SKM-1 treated with dmso at 0.1 percent for 144 hours (cell line): ENCODE measurements around the gene CELF5.
"Not testable (repeated sequence)": the region's sequence is repeated elsewhere in the genome, so short reads cannot be mapped to it uniquely, and the experiment has no call there.

Experiments used
- DNase-seq: peaks from one replicate; lab custom pipeline; 2025; ENCODE audit not compliant: unreplicated experiment; lab: John Stamatoyannopoulos, UW

The CELF5 gene

DNA sequence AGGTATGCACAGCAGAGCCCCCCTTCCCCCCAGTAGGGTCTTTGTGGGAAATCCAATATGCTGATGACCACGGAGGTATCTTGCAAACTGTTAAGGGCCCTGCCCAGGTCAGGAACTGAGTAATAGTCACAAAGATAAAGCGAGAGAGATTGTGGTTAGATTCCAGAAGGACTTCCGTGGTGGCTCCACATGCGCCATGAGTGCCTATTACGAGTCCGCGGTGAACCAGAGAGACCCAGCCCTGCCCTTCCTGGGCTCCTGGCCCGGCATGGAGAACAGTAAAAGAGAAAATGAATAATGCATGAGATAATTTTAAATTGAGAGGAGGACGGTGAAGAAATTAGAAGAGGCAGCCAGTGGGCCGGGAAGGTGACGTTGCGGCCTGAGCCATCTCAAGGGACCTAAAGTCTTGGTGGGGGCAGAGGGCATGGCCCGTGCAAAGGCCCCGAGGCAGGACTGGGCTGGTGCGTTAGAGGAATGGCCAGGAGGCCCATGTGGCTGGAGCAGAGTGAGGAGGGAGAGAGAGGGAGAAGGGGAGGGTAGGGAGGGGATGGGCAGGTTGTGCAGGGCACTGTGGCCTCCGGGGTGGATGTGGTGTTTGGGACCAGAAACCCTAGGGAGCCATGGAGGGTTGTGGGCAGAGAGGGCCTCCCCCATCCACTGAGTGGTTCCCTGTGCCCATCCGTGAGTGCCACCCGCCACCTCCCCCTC is 95.3 kb downstream of the CELF5 start:
- no peak for DNase-seq

GRCh38 chr19:3320354-3320670 is 95.9 kb downstream of the CELF5 start:
- DNase-seq = no peak

GRCh38 chr19:3320853-3321252 is 96.4 kb downstream of the CELF5 start:
- no peak for DNase-seq

GRCh38 chr19:3321696-3322095 is 97.2 kb downstream of the CELF5 start:
- DNase-seq = no peak

DNA sequence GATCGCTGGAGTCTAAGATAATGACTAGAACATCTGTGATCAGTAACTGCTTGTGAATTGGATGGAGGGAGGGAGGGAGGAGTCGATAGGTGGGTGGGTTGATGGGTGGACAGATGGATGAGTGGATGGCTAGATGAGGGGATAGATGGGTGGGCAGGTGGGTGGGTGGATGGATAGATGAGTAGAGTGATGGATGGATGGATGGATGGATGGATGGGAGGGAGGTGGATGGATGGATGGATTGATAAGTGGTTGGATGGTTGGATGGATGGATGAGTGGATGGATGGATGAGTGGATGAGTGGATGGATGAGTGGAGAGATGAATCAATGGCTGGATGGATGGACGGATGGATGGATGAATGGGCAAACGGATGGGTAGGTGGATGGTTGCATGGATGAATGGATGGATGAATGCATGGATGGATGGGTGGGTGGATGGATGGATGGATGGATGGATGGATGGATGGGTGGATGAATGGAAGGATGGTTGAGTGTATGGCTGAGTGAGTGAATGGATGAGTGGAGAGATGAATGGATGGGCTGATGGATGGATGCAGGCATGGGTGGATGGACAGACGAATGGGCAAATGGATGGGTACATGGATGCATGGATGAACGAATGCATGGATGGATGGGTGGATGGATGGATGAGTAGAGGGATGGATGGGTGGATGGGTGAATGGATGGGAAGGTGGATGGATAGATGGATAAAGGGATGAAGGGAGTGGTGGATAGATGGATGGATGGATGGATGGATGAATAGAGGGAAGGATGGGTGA is 97.9 kb downstream of the CELF5 start:
- no peak for DNase-seq

DNA sequence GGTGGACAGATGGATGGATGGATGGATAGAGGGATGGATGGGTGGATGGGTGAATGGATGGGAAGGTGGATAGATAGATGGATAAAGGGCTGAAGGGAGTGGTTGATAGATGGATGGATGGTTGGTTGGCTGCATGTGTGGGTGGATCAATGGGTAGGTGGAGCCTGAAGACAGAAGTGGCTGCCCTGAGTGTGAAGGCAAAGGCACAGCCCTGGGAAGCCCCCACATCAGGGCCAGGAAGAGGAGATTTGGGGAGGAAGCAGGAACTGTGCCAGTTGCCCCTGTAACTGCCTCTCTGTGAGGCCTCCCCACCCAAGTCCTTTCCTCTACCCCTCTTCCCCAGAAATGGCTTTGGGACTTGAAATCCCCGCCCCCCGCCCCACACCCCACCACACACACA is 98.6 kb downstream of the CELF5 start:
- no peak for DNase-seq

DNA sequence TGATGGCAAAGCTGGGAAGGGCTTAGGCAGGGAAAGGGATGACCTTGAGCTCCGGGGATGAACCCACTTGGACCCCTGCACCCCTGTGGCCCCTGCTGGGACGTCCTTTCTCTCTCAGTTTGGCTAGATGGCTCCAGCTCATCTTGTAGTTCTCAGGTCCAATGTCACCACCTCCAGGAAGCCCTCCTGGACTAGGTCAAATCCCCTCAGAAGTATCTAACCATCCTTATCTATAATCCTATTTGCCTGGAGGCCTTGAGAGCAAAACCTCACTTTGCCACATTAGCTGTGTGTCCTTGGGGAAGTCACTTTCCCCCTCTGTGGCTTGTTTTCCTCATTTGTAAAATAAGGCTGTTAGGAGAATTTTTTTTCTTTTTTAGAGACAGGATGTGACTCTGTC is 99.2 kb downstream of the CELF5 start:
- DNase-seq = no peak

- DNase-seq = peak; percentile 29
Observed at GRCh38 chr19:3324405-3324856, 100.0 kb downstream of the CELF5 start.

GRCh38 chr19:3325451-3325850 is 101.0 kb downstream of the CELF5 start:
- no peak for DNase-seq

DNA sequence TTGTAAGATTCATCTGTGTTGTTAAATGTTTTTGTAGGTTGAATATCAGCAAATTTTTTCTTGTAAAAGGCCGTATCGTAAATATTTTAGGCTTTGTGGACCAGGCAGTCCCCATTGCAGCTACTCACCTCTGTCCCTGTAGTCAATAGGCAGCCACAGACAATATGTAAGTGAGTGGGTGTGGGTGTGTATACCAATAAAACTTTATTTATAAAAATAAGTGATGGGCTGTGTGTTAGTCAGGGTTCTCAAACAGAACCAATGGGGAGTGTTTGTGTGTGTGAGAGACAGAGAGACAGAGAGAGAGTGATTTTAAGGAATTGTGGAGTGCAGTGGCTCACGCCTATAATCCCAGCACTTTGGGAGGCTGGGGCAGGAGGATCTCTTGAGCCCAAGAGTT is 104.3 kb downstream of the CELF5 start:
- DNase-seq = no peak

DNA sequence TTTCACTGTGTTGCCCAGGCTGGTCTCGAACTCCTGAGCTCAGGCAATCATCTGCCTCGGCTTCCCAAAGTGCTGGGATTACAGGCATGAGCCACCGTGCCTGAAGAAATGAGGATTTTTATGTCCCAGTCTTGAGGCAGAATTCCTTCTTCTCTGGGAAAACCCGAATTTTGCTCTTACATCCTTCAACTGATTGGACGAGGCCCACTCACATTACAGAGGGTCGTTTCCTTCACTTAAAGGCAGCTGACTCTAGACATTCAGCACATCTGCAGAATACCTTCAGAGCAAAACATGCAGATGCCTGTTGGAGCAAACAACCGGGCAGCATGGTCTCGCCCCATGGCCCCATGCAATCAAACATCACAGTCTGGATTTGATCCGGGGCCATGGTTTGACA is 105.6 kb downstream of the CELF5 start:
- DNase-seq = no peak

- not testable (repeated sequence) for DNase-seq
Observed at GRCh38 chr19:3332232-3332631, 107.8 kb downstream of the CELF5 start.

DNA sequence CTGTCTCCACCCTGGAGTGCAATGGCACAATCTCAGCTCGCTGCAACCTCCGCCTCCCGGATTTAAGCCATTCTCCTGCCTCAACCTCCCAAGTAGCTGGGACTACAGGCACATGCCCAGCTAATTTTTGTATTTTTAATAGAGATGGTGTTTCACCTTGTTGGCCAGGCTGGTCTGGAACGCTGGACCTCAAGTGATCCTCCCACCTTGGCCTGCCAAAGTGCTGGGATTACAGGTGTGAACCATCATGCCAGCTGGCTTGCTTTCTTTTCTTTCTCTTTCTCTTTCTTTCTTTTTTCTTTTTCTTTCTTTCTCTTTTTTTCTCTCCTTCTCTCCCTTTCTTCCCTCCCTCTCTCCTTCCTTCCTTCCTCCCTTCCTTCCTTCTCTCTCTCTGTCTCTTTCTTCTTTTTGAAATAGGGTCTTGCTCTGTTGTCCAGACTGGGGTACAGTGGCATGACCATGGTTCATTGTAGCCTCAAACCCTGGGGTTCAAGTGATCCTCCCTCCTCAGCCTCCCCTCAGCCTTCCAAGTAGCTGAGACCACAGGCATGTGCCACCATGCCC is 108.6 kb downstream of the CELF5 start:
- DNase-seq = no peak

- no peak for DNase-seq
Observed at GRCh38 chr19:3333662-3334061, 109.2 kb downstream of the CELF5 start.

- DNase-seq = not testable (repeated sequence)
Observed at GRCh38 chr19:3334749-3335430, 110.4 kb downstream of the CELF5 start.

- no peak for DNase-seq
Observed at GRCh38 chr19:3335431-3336350, 111.2 kb downstream of the CELF5 start.

DNA sequence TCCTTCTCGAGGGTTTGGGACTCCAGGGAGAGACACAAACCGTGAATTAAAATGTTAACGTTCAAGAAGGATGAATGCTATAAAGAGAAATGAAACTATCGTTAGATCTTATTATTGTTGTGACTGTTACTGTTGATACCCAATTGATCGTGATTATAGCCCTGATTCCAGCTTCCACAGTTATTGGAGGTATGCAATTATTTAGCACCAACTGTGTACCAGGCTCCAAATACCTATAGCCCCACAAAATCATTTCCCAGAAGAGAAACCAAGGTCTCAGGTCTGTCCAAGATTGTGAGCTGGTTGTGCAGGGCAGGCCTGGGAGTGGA is 111.9 kb downstream of the CELF5 start:
- DNase-seq = no peak

GRCh38 chr19:3336680-3337523 is 112.4 kb downstream of the CELF5 start:
- no peak for DNase-seq

DNA sequence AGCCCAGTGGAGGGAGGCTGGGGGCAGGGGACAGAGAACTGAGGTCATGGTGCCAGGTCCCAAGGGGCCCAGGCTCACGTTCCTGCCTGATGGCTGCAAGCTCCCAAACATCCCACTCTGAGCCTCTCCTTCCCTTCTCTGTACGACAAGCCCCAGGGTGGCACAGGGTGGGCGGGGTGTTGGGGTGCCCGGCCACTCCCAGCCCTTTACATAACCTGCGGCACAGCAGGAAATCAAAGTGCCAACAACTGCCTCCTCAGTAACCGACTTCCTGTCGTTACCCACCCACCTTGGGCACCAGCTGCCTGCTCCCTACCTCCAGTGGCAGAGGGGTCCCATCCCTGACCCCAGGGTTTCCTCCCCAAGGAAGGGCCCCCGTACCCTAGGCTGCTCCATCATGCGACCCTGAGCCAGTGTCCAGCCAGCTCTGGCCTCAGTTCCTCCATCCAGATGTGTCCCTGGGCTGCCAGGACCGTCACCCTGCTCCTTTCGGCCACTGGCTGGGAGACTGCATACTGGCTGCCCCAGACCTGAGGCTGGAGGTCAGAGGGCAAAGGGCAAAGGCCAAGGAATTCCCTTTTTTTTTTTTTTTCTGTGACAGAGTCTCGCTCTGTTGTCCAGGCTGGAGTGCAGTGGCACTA is 114.2 kb downstream of the CELF5 start:
- DNase-seq = no peak
